Measurements from ENCODE around the gene LMOD2. TPM values are rescaled to one million over a fixed set of nuclear protein-coding genes. Genes with fewer than 3 reads are reported as not detected.
A peak's percentile ranks its signal among the peaks of the same experiment; 100 is the strongest.

The LMOD2 gene
- total and polyA plus RNA-seq, 9 of the 15 experiments (the other 6 are each of a cell fraction or from before 2014, with no cell fraction given) = 0.04 TPM; not detected in 8

GRCh38 chr7:123680580-123680979, 24.9 kb downstream of the LMOD2 start (continued):
- TF ChIP-seq HMBOX1 (IDR thresholded peaks at IDR 0.05) (peak; percentile 72), NCOR1 (IDR thresholded peaks at IDR 0.05) (no peak), CXXC5 (CRISPR knock-in tag; IDR thresholded peaks at IDR 0.05) (no peak), MBD1 (CRISPR knock-in tag; IDR thresholded peaks at IDR 0.05) (no peak), ZEB2 (IDR thresholded peaks at IDR 0.05) (no peak), ZNF79 (CRISPR knock-in tag; IDR thresholded peaks at IDR 0.05; ENCODE audit: low read depth) (no peak), HNRNPL (IDR thresholded peaks at IDR 0.05; ENCODE audit: low read depth, low read length) (no peak), ZNF217 (CRISPR knock-in tag; IDR thresholded peaks at IDR 0.05) (no peak), POLR2B (IDR thresholded peaks at IDR 0.05; ENCODE audit: low read depth, partially characterized antibody) (peak; percentile 18), PHF20 (IDR thresholded peaks at IDR 0.05; ENCODE audit: partially characterized antibody) (no peak), SMARCA5 (IDR thresholded peaks at IDR 0.05) (no peak), OTX1 (CRISPR knock-in tag; IDR thresholded peaks at IDR 0.05) (no peak), TRIM24 (IDR thresholded peaks at IDR 0.05) (peak in 1 of 2 experiments; percentile 41; a peak in 1 of 4 replicates), CCAR2 (IDR thresholded peaks at IDR 0.05; ENCODE audit: low read depth, low read length) (no peak), PKNOX1 (IDR thresholded peaks at IDR 0.05) (peak; percentile 67), ZMIZ1 (IDR thresholded peaks at IDR 0.05; ENCODE audit: low read depth in 2 of 2, low read length in 2 of 2) (no peak), BCLAF1 (IDR thresholded peaks at IDR 0.05; ENCODE audit: borderline replicate concordance in 1 of 2, control insufficient read depth in 1 of 2, low read depth in 2 of 2, low read length in 1 of 2) (no peak), DNMT1 (IDR thresholded peaks at IDR 0.05) (no peak), PML (IDR thresholded peaks at IDR 0.05; ENCODE audit: low read length) (no peak)
